H9 (cell line): Measurements from ENCODE around the gene SEMA6A. TPM values are rescaled to one million over a fixed set of nuclear protein-coding genes. Genes with fewer than 3 reads are reported as not detected.

Experiments
- DNase-seq: peaks from one replicate; pipeline ENCODE4 v3.0.0-alpha.2; 2017
- H2AFZ ChIP-seq: one replicate; pipeline ENCODE4 v1.6.1; 2013; ENCODE audit warnings: mild to moderate bottlenecking, low read length, control low read depth, moderate library complexity
- H2AK5ac ChIP-seq: 2 replicates; pipeline ENCODE4 v1.6.1; 2013; ENCODE audit warnings: low read length, control low read depth, mixed read lengths; ENCODE audit not compliant: insufficient read length
- H2BK120ac ChIP-seq: one replicate; pipeline ENCODE4 v1.6.1; 2013; ENCODE audit warnings: low read depth, mild to moderate bottlenecking, low read length, control low read depth, inconsistent platforms; ENCODE audit not compliant: poor library complexity, severe bottlenecking
- H2BK12ac ChIP-seq: 2 replicates; pipeline ENCODE4 v1.6.1; 2013; ENCODE audit warnings: low read length, control low read depth, mixed read lengths, low read depth; ENCODE audit not compliant: insufficient read length
- H2BK15ac ChIP-seq: 2 replicates; pipeline ENCODE4 v1.6.1; 2013; ENCODE audit warnings: low read depth, low read length, control low read depth
- H2BK20ac ChIP-seq: one replicate; pipeline ENCODE4 v1.6.1; 2013; ENCODE audit warnings: low read depth, mild to moderate bottlenecking, low read length, control low read depth, inconsistent platforms; ENCODE audit not compliant: poor library complexity, severe bottlenecking
- H2BK5ac ChIP-seq: 2 replicates; pipeline ENCODE4 v1.6.1; 2013; ENCODE audit warnings: low read length, control low read depth, mixed read lengths; ENCODE audit not compliant: insufficient read length
- H3K14ac ChIP-seq: 2 replicates; pipeline ENCODE4 v1.6.1; 2013; ENCODE audit warnings: low read length, control low read depth; ENCODE audit not compliant: insufficient read depth
- H3K18ac ChIP-seq: 2 replicates; pipeline ENCODE4 v1.6.1; 2013; ENCODE audit warnings: low read depth, mild to moderate bottlenecking, mixed read lengths, low read length, control low read depth; ENCODE audit not compliant: insufficient read length
- H3K23ac ChIP-seq: 2 replicates; pipeline ENCODE4 v1.6.1; 2013; ENCODE audit warnings: low read length, control low read depth, mixed read lengths, low read depth; ENCODE audit not compliant: insufficient read length
- H3K23me2 ChIP-seq: 2 replicates; pipeline ENCODE4 v1.6.1; 2013; ENCODE audit warnings: low read depth, mild to moderate bottlenecking, mixed read lengths, low read length, control low read depth; ENCODE audit not compliant: insufficient read length, poor library complexity, severe bottlenecking
- H3K27ac ChIP-seq: 2 replicates; pipeline ENCODE4 v1.5.1; 2013; ENCODE audit warnings: low read length, control low read depth, mixed read lengths, low read depth; ENCODE audit not compliant: insufficient read length
- H3K27me3 ChIP-seq: 2 replicates; pipeline ENCODE4 v1.6.1; 2013; ENCODE audit warnings: low read length, control low read depth, inconsistent platforms; ENCODE audit not compliant: insufficient read depth
- H3K4ac ChIP-seq: 2 replicates; pipeline ENCODE4 v1.6.1; 2013; ENCODE audit warnings: low read depth, mild to moderate bottlenecking, control low read depth, inconsistent platforms, low read length, moderate library complexity
- H3K4me1 ChIP-seq: 2 replicates; pipeline ENCODE4 v1.6.1; 2013; ENCODE audit warnings: low read length, control low read depth, inconsistent platforms; ENCODE audit not compliant: insufficient read depth
- H3K4me2 ChIP-seq: 2 replicates; pipeline ENCODE4 v1.6.1; 2013; ENCODE audit warnings: low read length, control low read depth, mixed read lengths; ENCODE audit not compliant: insufficient read length, insufficient read depth
- H3K56ac ChIP-seq: 2 replicates; pipeline ENCODE4 v1.6.1; 2013; ENCODE audit warnings: low read depth, mild to moderate bottlenecking, mixed read lengths, low read length, control low read depth; ENCODE audit not compliant: insufficient read length
- H3K79me1 ChIP-seq: 2 replicates; pipeline ENCODE4 v1.6.1; 2013; ENCODE audit warnings: low read depth, mild to moderate bottlenecking, moderate library complexity, low read length, control low read depth, inconsistent platforms; ENCODE audit not compliant: insufficient read depth, poor library complexity, severe bottlenecking
- H3K79me2 ChIP-seq: 2 replicates; pipeline ENCODE4 v1.6.1; 2013; ENCODE audit warnings: low read length, control low read depth, inconsistent platforms; ENCODE audit not compliant: insufficient read depth
- H3K9ac ChIP-seq: 2 replicates; pipeline ENCODE4 v1.6.1; 2013; ENCODE audit warnings: low read length, control low read depth, mixed read lengths; ENCODE audit not compliant: insufficient read length; ENCODE audit errors: extremely low read depth
- H3K9me3 ChIP-seq: one replicate; pipeline ENCODE4 v1.6.1; 2013; ENCODE audit warnings: low read depth, low read length, inconsistent platforms; ENCODE audit not compliant: control insufficient read depth
- H3T11ph ChIP-seq: one replicate; pipeline ENCODE4 v1.6.1; 2013; ENCODE audit warnings: mild to moderate bottlenecking, low read length, control low read depth, inconsistent platforms
- H4K20me1 ChIP-seq: one replicate; pipeline ENCODE4 v1.6.1; 2013; ENCODE audit not compliant: control insufficient read depth, insufficient read length, insufficient read depth
- H4K5ac ChIP-seq: 2 replicates; pipeline ENCODE4 v1.6.1; 2013; ENCODE audit warnings: low read depth, mild to moderate bottlenecking, mixed read lengths, low read length, control low read depth; ENCODE audit not compliant: insufficient read length
- H4K8ac ChIP-seq: replicated peaks from 2 replicates; pipeline ENCODE4 v1.6.1; 2013; ENCODE audit warnings: low read length, control low read depth, mixed read lengths, low read depth; ENCODE audit not compliant: insufficient read length
- H4K91ac ChIP-seq: 2 replicates; pipeline ENCODE4 v1.6.1; 2013; ENCODE audit warnings: low read depth, mild to moderate bottlenecking, moderate library complexity, mixed read lengths, low read length, control low read depth; ENCODE audit not compliant: insufficient read length
- H3K27ac Mint-ChIP-seq, 3 experiments: 2 replicates in 2 of 3; 3 replicates in 1 of 3; pipeline ENCODE4 v1.8.0; 2020 to 2021; ENCODE audit warnings: mixed read lengths in 3 of 3, mild to moderate bottlenecking in 1 of 3, moderate library complexity in 1 of 3
- H3K27me3 Mint-ChIP-seq: 2 replicates; pipeline ENCODE4 v1.8.0; 2021; ENCODE audit warnings: low read depth, mild to moderate bottlenecking, moderate library complexity, mixed read lengths
- H3K36me3 Mint-ChIP-seq, 3 experiments: 2 replicates in 2 of 3; 3 replicates in 1 of 3; pipeline ENCODE4 v1.8.0; 2020 to 2021; ENCODE audit warnings: low read depth in 3 of 3, mixed read lengths in 3 of 3; ENCODE audit not compliant: insufficient read depth in 1 of 3
- H3K4me1 Mint-ChIP-seq, 2 experiments: 2 replicates each; pipeline ENCODE4 v1.8.0; 2020; ENCODE audit warnings: mixed read lengths in 2 of 2
- H3K4me3 Mint-ChIP-seq, 2 experiments: 2 replicates in 1 of 2; 3 replicates in 1 of 2; pipeline ENCODE4 v1.8.0; 2020 to 2021; ENCODE audit warnings: mild to moderate bottlenecking in 2 of 2, mixed read lengths in 2 of 2, moderate library complexity in 1 of 2
- H3K9me3 Mint-ChIP-seq, 2 experiments: 2 replicates in 1 of 2; 3 replicates in 1 of 2; pipeline ENCODE4 v1.8.0; 2020; ENCODE audit warnings: mild to moderate bottlenecking in 2 of 2, mixed read lengths in 2 of 2, moderate library complexity in 1 of 2
- WGBS: extraction: QIAGEN DNeasy Blood & Tissue Kit; methylation state at CpG from one replicate; pipeline ENCODE4 v1.1.7; 2013; ENCODE audit warnings: missing lambda C conversion rate, low lambda C conversion rate, mixed read lengths; ENCODE audit not compliant: insufficient read length; ENCODE audit errors: extremely low coverage; 5-methylcytosine and 5-hydroxymethylcytosine counted together
- total RNA-seq: library from RNA; stranded (reverse); gene quantifications from 2 replicates; pipeline ENCODE4 v1.2.1, GENCODE V29; 2021
- TF ChIP-seq, protein P1 (sequence below): fragments of 200-600 bp; sonication (generic); conservative IDR thresholded peaks from 3 replicates; pipeline ENCODE4 v1.8.0; 2021; ENCODE audit warnings: antibody characterized with exemption, mild to moderate bottlenecking

The SEMA6A gene
- total RNA-seq, 1 experiment from 2014 or later, result 354 TPM

DNA sequence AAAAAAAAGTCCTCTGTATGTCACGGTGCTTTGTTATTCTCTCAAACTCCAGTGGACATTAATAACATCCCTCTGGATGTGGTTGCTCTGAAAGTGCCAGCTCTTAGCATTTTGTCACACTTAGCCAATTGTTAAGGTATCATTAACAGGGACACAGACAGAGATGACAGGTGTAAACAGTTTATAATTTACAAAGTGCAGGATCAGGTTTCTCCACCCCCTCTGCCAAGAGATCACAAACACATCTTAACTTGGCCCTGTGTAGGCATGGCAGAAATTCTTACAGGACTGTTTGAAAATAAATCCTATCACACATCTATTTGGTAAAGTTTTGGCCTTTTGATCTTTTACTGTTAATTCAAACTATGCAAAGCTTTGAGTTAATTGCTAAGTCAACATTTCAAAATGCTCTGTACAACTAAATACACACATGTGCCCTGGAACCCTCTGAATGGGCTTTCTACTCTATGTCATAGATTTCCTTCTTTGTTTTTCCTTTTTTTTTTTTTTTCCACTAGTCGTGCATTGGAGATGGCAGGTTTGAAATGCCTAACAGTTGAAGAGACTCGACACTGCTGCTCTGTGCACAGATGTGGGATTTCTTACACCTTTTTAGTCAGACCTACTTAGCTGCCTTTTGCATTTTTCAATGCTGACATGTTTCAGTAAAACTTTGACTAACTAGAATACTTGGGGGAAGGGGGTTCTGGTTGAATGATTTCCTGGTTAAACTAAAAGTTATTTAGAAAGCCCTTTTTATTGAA lies 41.7 kb downstream of the SEMA6A start:
- no peaks in the 10 kb centered on the region for H3K27me3 Mint-ChIP-seq
- H2BK5ac ChIP-seq, result no peak overlapping the region
- H2BK15ac ChIP-seq, result no peak overlapping the region
- no peak overlapping the region for H3K4me2 ChIP-seq
- no peak overlapping the region for H3K4me3 Mint-ChIP-seq
- H3K36me3 Mint-ChIP-seq, result peaks cover 1 to 6% (median 3%) of the 10 kb centered on the region in 3 experiments; a peak in 3 of 7 replicates
- H4K5ac ChIP-seq, result no peak overlapping the region
- TF ChIP-seq, protein P1, sequence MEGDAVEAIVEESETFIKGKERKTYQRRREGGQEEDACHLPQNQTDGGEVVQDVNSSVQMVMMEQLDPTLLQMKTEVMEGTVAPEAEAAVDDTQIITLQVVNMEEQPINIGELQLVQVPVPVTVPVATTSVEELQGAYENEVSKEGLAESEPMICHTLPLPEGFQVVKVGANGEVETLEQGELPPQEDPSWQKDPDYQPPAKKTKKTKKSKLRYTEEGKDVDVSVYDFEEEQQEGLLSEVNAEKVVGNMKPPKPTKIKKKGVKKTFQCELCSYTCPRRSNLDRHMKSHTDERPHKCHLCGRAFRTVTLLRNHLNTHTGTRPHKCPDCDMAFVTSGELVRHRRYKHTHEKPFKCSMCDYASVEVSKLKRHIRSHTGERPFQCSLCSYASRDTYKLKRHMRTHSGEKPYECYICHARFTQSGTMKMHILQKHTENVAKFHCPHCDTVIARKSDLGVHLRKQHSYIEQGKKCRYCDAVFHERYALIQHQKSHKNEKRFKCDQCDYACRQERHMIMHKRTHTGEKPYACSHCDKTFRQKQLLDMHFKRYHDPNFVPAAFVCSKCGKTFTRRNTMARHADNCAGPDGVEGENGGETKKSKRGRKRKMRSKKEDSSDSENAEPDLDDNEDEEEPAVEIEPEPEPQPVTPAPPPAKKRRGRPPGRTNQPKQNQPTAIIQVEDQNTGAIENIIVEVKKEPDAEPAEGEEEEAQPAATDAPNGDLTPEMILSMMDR, result no peak
- no peak for DNase-seq
- no peak overlapping the region for H3K27ac ChIP-seq
- H3K9ac ChIP-seq, result no peak overlapping the region
- no peaks in the 10 kb centered on the region for H3K23me2 ChIP-seq
- no peak overlapping the region for H3K23ac ChIP-seq
- H2AK5ac ChIP-seq, result no peak overlapping the region
- H2AFZ ChIP-seq, result no peak overlapping the region
- H2BK120ac ChIP-seq, result no peak overlapping the region
- no peak overlapping the region for H3T11ph ChIP-seq
- H3K9me3 Mint-ChIP-seq, result no peaks in the 10 kb centered on the region
- H2BK20ac ChIP-seq, result no peak overlapping the region
- H3K4ac ChIP-seq, result no peak overlapping the region
- H3K79me2 ChIP-seq, result peaks cover 91% of the 10 kb centered on the region
- no peak overlapping the region for H3K56ac ChIP-seq
- no CpG with 5 or more reads among the region's 3 CpGs for WGBS
- peaks cover 65 to 72% of the 10 kb centered on the region in 2 experiments for H3K4me1 Mint-ChIP-seq
- no peaks in the 10 kb centered on the region for H3K79me1 ChIP-seq
- H3K4me1 ChIP-seq, result peaks cover 21% of the 10 kb centered on the region
- no peaks in the 10 kb centered on the region for H4K20me1 ChIP-seq
- H3K9me3 ChIP-seq, result no peaks in the 10 kb centered on the region
- peak overlapping the region in 1 of 3 experiments; percentile 78; a peak in 2 of 7 replicates for H3K27ac Mint-ChIP-seq
- no peaks in the 10 kb centered on the region for H3K27me3 ChIP-seq
- H2BK12ac ChIP-seq, result no peak overlapping the region
- no peak overlapping the region for H3K18ac ChIP-seq
- H4K91ac ChIP-seq, result no peak overlapping the region
- no peak overlapping the region for H3K14ac ChIP-seq
- H4K8ac ChIP-seq, result no peak overlapping the region
